GM18867 (cell line): ENCODE data around the gene GTF3C1.
A peak's percentile ranks its signal among the peaks of the same experiment; 100 is the strongest.

Source experiments
- ATAC-seq: cut with Tn5 transposase; IDR thresholded peaks from one replicate; pipeline ENCODE4 v1.9.1; 2021; ENCODE audit warnings: mild to moderate bottlenecking, moderate library complexity; ENCODE audit not compliant: unreplicated experiment

GTF3C1 gene

DNA sequence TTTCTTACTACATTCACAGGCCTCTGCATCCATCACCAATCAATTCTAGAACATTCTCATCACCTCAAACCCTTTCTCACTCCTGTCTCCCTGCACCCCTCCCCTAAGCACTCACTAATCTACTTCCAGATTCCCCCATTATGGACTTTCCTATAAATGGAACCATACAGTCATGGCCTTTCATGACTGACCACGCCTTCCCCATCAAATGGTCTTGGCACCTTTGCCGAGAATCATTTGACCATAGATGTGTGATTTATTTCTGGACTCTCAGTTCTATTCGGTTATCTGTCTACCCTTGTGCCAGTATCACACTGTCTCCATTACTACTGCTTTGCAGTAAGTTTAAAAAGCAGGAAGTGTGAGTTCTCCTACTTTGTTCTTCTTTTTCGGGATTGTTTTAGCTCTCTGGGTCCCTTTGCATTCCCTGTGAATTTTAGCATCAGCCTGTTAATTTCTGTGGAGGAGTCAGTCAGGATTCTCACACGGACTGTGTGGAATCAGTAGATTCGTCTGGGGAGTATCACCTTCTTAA, 27.5 kb downstream of the GTF3C1 start:
- ATAC-seq: no peak

- no peak for ATAC-seq
Measured at GRCh38 chr16:27520982-27521673, 28.6 kb downstream of the GTF3C1 start.

GRCh38 chr16:27518226-27518625, 31.5 kb downstream of the GTF3C1 start:
- no peak for ATAC-seq

DNA sequence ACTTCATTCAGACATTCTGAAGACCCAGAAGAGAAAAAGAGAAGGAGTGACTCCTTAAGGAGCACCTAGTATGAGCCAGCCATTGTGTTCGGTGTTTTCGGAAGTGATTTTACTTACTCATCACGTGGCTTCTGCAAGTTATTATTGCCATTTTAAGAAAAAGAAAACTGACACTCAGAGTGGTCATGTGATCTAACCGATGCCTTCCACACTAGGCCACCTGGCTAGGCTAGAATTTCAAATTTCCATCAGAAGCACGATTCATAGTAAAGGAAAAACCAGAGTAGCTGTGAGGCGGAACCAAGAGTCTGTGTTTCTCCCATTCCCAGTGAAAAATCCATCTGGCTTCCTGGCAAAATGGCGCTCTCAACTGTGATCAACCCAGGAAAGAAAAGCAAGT, 32.0 kb downstream of the GTF3C1 start:
- ATAC-seq: no peak

- ATAC-seq: no peak
Measured at GRCh38 chr16:27516365-27516764, 33.3 kb downstream of the GTF3C1 start.

DNA sequence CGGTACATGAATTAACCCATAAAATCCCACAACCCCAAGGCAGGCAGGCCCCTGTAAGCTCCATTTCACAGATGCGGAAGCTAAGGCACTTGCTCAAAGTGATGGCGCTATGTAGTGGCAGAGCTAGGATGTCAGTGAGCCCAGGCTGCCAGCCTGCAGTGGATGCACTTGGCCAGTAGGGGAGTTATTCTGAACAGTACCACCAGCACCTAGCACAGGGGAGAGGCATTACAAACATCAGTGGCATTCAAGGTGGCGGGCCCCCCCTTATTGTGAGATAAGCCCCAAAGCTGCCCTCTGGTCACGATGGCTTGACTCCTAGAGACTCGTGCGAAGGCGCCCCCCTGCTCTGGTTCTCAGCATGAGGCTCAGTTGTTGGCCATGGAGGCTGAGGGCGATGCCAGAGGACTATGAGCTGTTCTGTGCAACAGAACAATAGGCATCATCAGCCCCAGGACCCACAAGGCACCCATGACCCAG, 33.8 kb downstream of the GTF3C1 start:
- ATAC-seq: peak; percentile 69

DNA sequence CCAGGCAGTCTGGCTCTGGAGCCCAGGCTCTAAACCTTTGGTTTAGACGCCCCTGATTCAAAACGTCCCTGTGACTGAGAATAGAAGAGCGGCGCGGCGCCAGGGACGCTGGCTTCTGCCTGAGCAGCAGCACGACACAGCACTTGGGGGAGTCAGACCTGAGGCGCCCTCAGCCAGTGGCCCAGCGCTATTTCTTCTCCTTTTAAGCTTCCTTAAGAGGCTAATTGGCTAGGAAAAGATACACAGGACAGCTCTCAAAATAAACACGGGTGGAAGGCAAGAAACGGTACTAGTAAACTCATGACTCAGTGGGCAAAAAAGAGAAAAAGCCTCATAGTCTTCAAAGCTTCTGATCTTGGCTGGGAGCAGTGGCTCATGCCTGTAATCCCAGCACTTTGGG, 34.9 kb downstream of the GTF3C1 start:
- ATAC-seq: no peak

- no peak for ATAC-seq
Measured at GRCh38 chr16:27511657-27512448, 37.9 kb downstream of the GTF3C1 start.

- no peak for ATAC-seq
Measured at GRCh38 chr16:27508476-27508875, 41.2 kb downstream of the GTF3C1 start.

GRCh38 chr16:27506771-27507170, 42.9 kb downstream of the GTF3C1 start:
- no peak for ATAC-seq

DNA sequence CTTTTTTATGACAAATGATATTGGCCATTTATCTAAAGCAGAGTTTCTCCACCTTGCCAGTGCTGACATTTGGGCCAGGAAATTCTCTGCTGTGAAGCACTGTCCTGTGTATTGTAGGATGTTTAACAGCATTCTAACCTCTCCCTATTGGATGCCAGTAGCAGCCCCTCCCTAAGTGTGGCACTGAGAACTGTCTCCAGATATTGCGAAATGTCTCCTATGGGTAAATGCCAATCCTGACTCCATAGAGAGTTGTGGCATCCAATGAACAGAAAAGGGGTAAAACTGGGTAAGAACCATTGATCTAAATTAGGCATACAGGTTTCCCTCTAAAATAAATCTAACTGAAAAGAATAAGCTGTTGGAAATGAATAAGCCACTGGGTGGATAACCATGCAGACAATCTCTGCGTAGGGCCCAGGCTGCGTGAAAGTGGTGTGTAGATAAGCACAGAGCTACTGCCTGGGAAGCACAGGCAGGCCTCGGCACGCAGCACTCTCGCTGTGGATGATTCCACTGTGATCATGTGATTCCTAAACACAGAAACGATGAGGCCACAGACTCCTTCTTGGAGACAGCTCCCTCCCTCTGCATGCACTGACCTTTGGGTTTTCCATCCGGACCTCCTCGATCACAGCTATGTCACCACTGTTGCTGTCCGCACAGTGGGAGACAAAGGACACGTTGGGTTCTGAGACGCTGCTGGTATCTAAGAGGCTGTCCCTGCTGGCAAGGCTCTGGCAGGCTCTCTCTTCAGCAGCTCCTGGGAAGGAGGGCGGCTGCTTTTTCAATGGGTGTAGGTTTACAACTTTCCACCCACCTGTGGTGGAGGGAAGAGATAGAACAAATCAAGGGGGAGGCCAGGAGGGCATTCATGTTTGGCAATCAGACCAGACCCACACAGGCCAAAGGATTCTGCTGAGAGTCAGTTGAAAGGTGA, 44.1 kb downstream of the GTF3C1 start:
- ATAC-seq: no peak

GRCh38 chr16:27503662-27504061, 46.1 kb downstream of the GTF3C1 start:
- no peak for ATAC-seq

DNA sequence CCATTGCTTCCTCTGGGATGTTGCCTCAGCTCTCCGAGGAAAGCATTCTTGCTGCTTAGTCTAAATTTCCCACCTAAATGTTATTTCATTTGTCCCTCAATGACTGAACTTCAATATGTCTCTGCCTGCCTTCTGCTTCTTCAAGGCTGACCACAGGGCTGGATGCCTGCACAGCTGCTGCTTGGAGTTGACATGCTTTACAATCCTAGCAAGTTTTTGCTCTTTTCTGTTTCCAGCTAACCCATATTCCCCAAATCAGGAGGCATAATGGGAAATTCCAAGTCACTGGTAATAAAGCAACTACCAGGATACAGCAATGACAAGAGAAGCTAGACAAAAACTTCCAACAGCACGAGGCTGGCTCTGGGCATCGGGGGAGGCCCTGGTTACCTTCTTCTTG, 48.9 kb downstream of the GTF3C1 start:
- ATAC-seq: no peak

DNA sequence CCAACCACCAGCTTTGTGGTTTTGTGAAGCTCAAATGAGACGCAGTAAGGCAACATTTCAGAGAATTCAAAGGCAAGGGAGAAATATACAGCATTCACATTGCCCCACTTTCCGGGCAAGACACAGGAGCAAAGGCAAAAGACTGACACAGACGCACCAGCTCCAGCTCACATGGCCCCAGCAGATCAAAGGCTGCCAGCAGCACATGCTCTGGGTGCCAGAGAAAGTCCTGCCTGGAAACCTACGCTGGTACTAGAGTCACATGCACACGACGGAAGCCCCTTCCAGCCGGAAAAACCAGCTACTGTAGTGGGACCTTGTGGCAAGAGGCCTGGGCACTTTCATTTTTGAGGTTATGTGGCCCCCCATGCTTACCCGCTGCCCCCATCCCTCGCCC, 50.1 kb downstream of the GTF3C1 start:
- ATAC-seq: no peak

GRCh38 chr16:27498916-27499658, 50.6 kb downstream of the GTF3C1 start:
- ATAC-seq: no peak

GRCh38 chr16:27498031-27498825, 51.5 kb downstream of the GTF3C1 start:
- no peak for ATAC-seq

DNA sequence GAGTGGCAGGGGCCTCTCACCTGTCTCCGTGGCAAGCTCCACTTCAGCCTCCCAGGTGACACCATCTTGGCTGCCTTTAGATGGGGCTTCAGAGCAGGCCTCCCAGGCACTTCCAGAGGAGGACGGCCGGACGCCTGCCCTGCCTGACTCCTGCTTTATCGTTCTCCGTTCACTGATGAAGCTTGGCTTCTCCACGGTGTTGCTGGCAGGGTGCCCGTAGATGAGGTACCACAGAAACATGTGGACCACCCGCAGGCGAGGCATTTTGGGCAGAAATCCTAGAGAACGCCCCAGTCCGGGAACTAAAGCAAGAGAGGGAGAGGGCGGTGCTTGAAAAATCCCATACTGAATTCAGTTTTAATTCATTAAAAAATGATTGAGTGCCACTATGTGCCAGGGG, 54.5 kb downstream of the GTF3C1 start:
- no peak for ATAC-seq

- no peak for ATAC-seq
Measured at GRCh38 chr16:27492588-27492979, 57.1 kb downstream of the GTF3C1 start.

DNA sequence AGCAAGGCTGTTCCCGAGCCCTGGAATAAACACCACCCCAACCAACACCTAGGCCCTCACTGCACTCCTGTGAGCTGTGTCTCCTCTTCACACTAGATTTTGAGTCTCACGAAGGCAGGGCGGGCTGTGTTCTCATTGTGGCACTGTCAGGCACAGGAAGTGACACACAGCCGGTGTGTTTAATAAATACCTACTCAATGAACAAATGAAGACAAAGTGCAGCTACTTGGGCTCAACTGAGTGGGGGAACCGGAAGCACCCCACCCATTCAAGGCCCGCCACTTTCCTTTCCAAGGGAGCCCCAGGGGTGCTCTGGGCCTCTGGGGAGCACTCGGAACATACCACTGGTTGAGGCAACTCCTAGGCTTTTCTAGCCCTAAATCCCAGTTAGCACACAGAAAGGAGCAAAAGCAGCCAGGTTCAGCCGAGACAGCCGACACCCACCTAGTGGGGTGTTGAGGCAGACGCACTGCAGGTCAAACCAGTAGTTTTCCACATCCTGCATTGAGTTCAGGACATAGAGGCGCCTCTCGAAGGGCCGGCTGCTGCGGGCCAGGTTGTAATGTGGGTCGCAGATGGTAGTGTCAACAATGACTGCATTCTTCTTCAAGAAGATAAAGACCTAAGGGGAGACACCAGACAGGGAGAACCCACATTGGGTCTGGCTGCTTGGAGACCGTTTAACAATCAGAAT, 57.7 kb downstream of the GTF3C1 start:
- no peak for ATAC-seq
